Measurements from ENCODE around the gene LSAMP. TPM values are rescaled to one million over a fixed set of nuclear protein-coding genes. Genes with fewer than 3 reads are reported as not detected.

LSAMP gene
- polyA plus RNA-seq, 1 of the 3 experiments (the other 2 are of a cell fraction): 6.6 TPM

GRCh38 chr3:116097226-116097625 is 348.1 kb downstream of the LSAMP start:
- Histone ChIP-seq H3K4me3 (ENCODE audit: low read depth in 2 of 2, low read length in 1 of 2) (no peak overlapping the region), H2AFZ (ENCODE audit: low read depth) (no peak overlapping the region; the same call in 1 of the 2 replicates), H3K79me2 (ENCODE audit: insufficient read depth) (no peaks in the 10 kb centered on the region), H3K4me2 (no peak overlapping the region), H4K20me1 (ENCODE audit: insufficient read depth) (no peaks in the 10 kb centered on the region), H3K9me3 (no peaks in the 10 kb centered on the region), H3K27me3 (ENCODE audit: insufficient read depth) (no peaks in the 10 kb centered on the region), H3K9ac (no peak overlapping the region), H3K9me2 (no peaks in the 10 kb centered on the region), H3F3A (replicated peaks; ENCODE audit: insufficient read depth) (no peaks in the 10 kb centered on the region), H3K27ac (ENCODE audit: low read depth in 2 of 2, low read length in 1 of 2) (no peak overlapping the region), H3K36me3 (replicated peaks in 1 of 2; ENCODE audit: control insufficient read depth in 1 of 2, insufficient read depth in 2 of 2, low read length in 1 of 2) (no peaks in the 10 kb centered on the region), H3K4me1 (ENCODE audit: control insufficient read depth in 1 of 2, insufficient read depth in 2 of 2, low read depth in 1 of 2, low read length in 1 of 2) (no peaks in the 10 kb centered on the region; a peak in 1 of 4 replicates)
- ChIA-PET POLR2A (no interaction called here), CTCF (interaction anchor here (1.1 kb wide), 1 partner anchor 8 kb away, joined by 3 read pairs; no protein-coding TSS in a partner anchor)
- no peak for DNase-seq
- 80% methylated on average over 2 of the region's 2 CpGs for WGBS (ENCODE audit: low lambda C conversion rate)
- TF ChIP-seq ZBTB33 (IDR thresholded peaks at IDR 0.05; ENCODE audit: borderline replicate concordance, low read depth): no peak
- no peak for TF ChIP-seq FOXJ3 (CRISPR knock-in tag; IDR thresholded peaks at IDR 0.05)
- TF ChIP-seq NRF1 (IDR thresholded peaks at IDR 0.05; ENCODE audit: low read depth, low read length): no peak
- no peak for TF ChIP-seq TEAD4 (IDR thresholded peaks at IDR 0.05; ENCODE audit: borderline replicate concordance, insufficient read depth)
- no peak for TF ChIP-seq GABPA (IDR thresholded peaks at IDR 0.05; ENCODE audit: low read depth)
- no peak for TF ChIP-seq RCOR1 (IDR thresholded peaks at IDR 0.05; ENCODE audit: low read length)
- TF ChIP-seq EP300 (IDR thresholded peaks at IDR 0.05; ENCODE audit: borderline replicate concordance in 1 of 2, low read depth in 1 of 2, low read length in 1 of 2): no peak
- no peak for TF ChIP-seq PBX3 (IDR thresholded peaks at IDR 0.05)
- TF ChIP-seq SMC3 (IDR thresholded peaks at IDR 0.05; ENCODE audit: low read depth, low read length): no peak
- TF ChIP-seq TAF1 (IDR thresholded peaks at IDR 0.05; ENCODE audit: borderline replicate concordance, low read depth, low read length): no peak
- no peak for TF ChIP-seq ELF1 (IDR thresholded peaks at IDR 0.05)
- no peak for TF ChIP-seq SIN3A (IDR thresholded peaks at IDR 0.05; ENCODE audit: borderline replicate concordance, low read depth, low read length)
- TF ChIP-seq FOSL2 (IDR thresholded peaks at IDR 0.05; ENCODE audit: borderline replicate concordance, low read depth): no peak
- TF ChIP-seq TCF12 (IDR thresholded peaks at IDR 0.05): no peak
- no peak for TF ChIP-seq YY1 (IDR thresholded peaks at IDR 0.05; ENCODE audit: low read depth)
- no peak for TF ChIP-seq REST (IDR thresholded peaks at IDR 0.05; ENCODE audit: low read depth, low read length)
- TF ChIP-seq USF1 (IDR thresholded peaks at IDR 0.05; ENCODE audit: borderline replicate concordance, low read depth): no peak

Data from SK-N-SH (cell line).